ENCODE measurements around the gene ESRRG.
"Not testable (repeated sequence)": the region's sequence is repeated elsewhere in the genome, so short reads cannot be mapped to it uniquely, and the experiment has no call there.

ESRRG gene

DNA sequence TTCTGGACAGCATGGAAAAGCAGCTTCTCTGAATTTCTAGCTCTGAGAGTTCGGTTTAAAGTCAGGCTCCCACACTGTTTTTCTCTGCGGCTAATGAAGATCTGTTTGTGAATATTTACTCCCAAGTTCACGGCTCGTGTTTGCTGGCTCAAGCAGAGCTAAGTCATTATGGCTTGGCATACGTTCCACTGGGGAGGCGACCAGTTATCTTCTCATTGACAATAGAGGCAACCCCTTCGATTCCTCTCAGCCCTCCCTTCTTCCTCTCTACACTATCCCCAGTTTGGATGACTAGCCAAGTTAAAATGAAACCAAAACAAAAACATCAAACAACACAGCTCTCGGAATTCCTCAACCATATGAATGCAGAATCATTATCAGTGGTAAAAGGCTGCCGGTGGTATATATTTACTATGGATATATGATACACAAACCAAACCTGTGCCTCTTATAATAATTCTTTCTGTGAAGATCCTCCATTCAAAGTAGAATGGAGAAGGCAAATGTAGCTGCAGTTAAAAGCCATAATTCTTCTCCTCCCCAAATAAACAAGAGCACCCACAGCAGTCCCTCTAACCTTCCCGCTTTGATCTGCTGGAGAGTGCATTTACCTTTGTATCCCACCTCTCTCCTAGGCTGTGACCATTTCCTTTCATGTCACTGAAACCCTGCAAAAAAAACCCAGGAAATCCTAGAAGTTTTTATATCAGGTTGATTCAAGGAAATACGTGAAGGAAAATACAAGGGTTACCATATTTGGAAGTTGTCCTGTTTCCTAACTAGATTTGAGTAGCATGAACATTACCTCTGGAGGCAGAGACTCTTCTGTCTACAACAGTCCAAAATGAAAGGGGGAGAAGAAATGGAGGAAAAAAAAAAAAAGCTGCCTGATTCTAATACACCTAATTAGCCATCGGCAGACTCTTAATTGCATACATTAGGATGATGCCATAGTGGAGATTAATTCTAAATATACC is 191.7 kb downstream of the ESRRG start:
- TF ChIP-seq, protein P1, sequence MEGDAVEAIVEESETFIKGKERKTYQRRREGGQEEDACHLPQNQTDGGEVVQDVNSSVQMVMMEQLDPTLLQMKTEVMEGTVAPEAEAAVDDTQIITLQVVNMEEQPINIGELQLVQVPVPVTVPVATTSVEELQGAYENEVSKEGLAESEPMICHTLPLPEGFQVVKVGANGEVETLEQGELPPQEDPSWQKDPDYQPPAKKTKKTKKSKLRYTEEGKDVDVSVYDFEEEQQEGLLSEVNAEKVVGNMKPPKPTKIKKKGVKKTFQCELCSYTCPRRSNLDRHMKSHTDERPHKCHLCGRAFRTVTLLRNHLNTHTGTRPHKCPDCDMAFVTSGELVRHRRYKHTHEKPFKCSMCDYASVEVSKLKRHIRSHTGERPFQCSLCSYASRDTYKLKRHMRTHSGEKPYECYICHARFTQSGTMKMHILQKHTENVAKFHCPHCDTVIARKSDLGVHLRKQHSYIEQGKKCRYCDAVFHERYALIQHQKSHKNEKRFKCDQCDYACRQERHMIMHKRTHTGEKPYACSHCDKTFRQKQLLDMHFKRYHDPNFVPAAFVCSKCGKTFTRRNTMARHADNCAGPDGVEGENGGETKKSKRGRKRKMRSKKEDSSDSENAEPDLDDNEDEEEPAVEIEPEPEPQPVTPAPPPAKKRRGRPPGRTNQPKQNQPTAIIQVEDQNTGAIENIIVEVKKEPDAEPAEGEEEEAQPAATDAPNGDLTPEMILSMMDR (IDR thresholded peaks at IDR 0.05; ENCODE audit: low read length, missing control alignments) = no peak
- peak; percentile 38 for DNase-seq (ENCODE audit: low read depth)
- H3K4me3 ChIP-seq (replicated peaks; ENCODE audit: low read depth, low read length) = peak overlapping the region; percentile 59

DNA sequence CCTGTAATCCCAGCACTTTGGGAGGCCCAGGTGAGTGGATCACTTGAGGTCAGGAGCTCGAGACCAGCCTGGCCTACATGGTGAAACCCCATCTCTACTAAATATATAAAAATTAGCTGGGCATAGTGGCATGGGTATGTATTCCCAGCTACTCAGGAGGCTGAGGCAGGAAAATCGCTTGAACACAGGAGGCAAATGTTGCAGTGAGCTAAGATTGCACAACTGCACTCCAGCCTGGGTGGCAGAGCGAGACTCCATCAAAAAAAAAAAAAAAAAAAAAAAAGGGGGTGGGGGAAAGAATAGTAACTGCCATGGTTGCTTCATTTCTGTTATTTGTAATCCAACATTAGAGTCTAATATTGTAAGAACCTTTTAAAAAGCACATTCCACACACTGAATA is 193.4 kb downstream of the ESRRG start:
- not testable (repeated sequence) for DNase-seq (ENCODE audit: low read depth); H3K4me3 ChIP-seq (replicated peaks; ENCODE audit: low read depth, low read length)

DNA sequence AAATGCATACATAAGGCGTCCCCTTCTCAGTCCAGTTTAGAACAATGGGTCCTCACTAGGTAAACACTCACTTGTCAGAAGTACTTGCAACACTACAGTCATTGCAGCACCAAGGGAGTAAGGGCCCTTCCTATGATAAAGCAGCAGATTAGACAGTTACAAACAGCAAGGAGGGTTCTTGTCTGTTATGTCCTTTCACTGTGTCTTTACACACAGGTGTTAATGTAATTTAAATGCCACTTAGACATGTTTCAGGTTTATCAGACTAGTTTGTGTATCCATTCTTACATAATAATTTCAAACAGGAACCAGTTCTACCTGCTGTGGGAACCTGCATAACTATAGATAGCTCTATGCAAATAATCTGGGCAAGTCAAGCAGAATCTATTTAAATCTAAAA is 194.4 kb downstream of the ESRRG start:
- TF ChIP-seq, protein P1 (IDR thresholded peaks at IDR 0.05; ENCODE audit: low read length, missing control alignments) = no peak

DNA sequence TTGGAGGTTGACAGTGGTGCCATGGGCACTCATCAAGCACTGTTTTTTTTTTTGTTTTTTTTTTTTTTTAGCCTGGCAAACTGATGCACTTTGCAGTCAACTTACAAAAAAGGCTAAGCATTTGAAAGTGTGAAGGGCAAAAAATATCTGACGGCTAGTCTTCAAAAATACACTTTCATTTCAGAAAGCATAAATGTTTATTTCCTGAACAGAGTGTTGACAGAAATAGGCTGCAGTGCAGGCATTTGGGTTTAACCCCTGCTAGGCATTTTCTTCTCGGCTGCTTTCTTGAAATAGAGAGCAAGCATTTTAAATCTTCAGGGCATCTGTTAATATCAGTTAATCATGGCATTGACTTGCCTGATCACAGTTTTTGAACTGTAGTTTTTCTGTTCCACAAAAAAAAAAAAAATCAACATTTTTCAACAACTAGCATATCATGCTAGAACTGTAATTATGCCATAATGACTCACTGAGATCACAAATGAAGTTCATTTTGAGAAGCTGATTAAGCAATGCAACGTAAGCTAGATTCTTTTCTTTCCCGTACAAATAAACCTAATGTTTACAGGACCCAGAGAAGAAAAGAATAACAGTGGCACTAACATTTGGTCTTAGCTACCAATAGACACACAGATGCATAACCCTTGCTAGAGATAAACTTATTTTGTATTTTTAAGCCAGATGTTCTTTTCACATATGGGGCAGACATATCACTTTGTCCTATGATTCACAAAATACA is 199.6 kb downstream of the ESRRG start:
- TF ChIP-seq, protein P1 (IDR thresholded peaks at IDR 0.05; ENCODE audit: low read length, missing control alignments) = no peak
- peak; percentile 27 for DNase-seq (ENCODE audit: low read depth)
- H3K4me3 ChIP-seq (replicated peaks; ENCODE audit: low read depth, low read length) = no peak overlapping the region

More for the DNA sequence above, 194.4 kb downstream of the ESRRG start:
- DNase-seq (ENCODE audit: low read depth) = peak; percentile 21
- no peak overlapping the region for H3K4me3 ChIP-seq (replicated peaks; ENCODE audit: low read depth, low read length)

DNA sequence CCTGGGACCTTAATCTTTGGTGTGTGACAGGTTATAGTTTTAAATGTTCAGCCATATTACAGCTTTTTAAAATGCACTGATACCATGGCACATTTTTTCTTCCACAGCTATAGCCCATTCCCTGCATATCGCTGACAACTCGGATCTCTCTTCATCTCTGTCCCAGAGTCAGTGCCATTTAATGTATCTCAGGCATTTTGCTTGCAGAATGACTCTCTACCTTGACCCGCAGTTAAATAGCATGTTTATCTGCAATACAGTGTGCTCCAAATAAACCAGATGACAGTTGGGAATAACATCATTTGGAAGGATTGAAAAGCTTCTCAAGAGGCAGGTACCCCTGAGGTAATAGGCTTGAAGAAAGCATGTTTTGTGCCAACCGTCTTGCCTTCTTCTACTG is 200.2 kb downstream of the ESRRG start:
- DNase-seq (ENCODE audit: low read depth) = no peak
- TF ChIP-seq, protein P1 (IDR thresholded peaks at IDR 0.05; ENCODE audit: low read length, missing control alignments) = no peak
- H3K4me3 ChIP-seq (replicated peaks; ENCODE audit: low read depth, low read length) = no peak overlapping the region

DNA sequence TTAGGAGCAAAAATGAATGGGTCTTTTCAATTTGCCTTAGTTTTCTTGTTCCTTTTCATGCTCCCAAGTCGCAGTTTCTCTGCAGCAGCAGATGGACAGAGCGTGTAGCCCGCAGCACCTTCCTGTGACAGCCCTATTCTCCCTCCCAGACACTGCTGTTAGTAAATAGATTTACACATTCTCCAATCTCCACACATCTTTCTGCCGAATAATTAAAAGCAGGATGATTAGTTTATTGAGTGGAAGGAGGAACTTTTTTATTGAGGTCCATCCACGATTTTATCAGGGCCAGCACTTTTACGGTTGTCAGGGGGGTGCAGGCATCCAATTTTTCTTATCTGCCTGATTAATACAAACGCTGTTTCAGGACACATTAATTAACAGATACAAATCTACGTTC is 201.8 kb downstream of the ESRRG start:
- H3K4me3 ChIP-seq (replicated peaks; ENCODE audit: low read depth, low read length) = no peak overlapping the region
- TF ChIP-seq, protein P1 (IDR thresholded peaks at IDR 0.05; ENCODE audit: low read length, missing control alignments) = no peak
- no peak for DNase-seq (ENCODE audit: low read depth)

Data from fibroblast of pulmonary artery (primary cell).